MCF 10A (cell line): ENCODE results near the gene ZNF236. TPM values are rescaled to one million over a fixed set of nuclear protein-coding genes. Genes with fewer than 3 reads are reported as not detected.

Experiments used
- BruUV-seq: library from RNA; stranded (reverse); fragments of 400-500 nt; replicated peaks from 2 replicates; lab custom pipeline; 2021; lab: Mats Ljungman, UMichigan
- CTCF ChIA-PET: fragments of 300-600 bp; sonication (Branson Sonifier 250); formaldehyde crosslinking; extraction: SDS; loops from one replicate; lab custom pipeline; 2021; ENCODE audit warnings: antibody characterized with exemption, inconsistent platforms; lab: Yijun Ruan, JAX
- POLR2A ChIA-PET: fragments of 300-600, 350-650 bp; sonication (Branson Sonifier 250); formaldehyde crosslinking; extraction: SDS; loops from one replicate; lab custom pipeline; 2020; ENCODE audit warnings: antibody characterized with exemption, inconsistent platforms; lab: Yijun Ruan, JAX
- DNase-seq: peaks from one replicate; pipeline ENCODE4 v3.0.0-alpha.2; 2018; ENCODE audit not compliant: unreplicated experiment
- H3K27ac Mint-ChIP-seq: one replicate; pipeline ENCODE4 v1.8.0; 2022; ENCODE audit warnings: mild to moderate bottlenecking, low read depth, mixed read lengths; ENCODE audit not compliant: unreplicated experiment
- H3K27me3 Mint-ChIP-seq: one replicate; pipeline ENCODE4 v1.8.0; 2022; ENCODE audit warnings: mixed read lengths; ENCODE audit not compliant: insufficient read depth, unreplicated experiment
- H3K36me3 Mint-ChIP-seq: one replicate; pipeline ENCODE4 v1.8.0; 2022; ENCODE audit warnings: mild to moderate bottlenecking, moderate library complexity, mixed read lengths; ENCODE audit not compliant: insufficient read depth, unreplicated experiment
- H3K4me1 Mint-ChIP-seq: one replicate; pipeline ENCODE4 v1.8.0; 2022; ENCODE audit warnings: mixed read lengths; ENCODE audit not compliant: insufficient read depth, unreplicated experiment
- H3K4me3 Mint-ChIP-seq: one replicate; pipeline ENCODE4 v1.8.0; 2022; ENCODE audit warnings: mild to moderate bottlenecking, moderate library complexity, mixed read lengths; ENCODE audit not compliant: unreplicated experiment
- H3K9me3 Mint-ChIP-seq: one replicate; pipeline ENCODE4 v1.8.0; 2022; ENCODE audit warnings: mixed read lengths; ENCODE audit not compliant: unreplicated experiment
- intact Hi-C: fragments of 100-400 bp; cut with micrococcal nuclease; formaldehyde crosslinking; loops from 2 replicates; pipeline ENCODE4 v1.14.1; 2022
- total RNA-seq: library from RNA; stranded (reverse); gene quantifications from 2 replicates; pipeline ENCODE4 v1.2.3, GENCODE V29; 2022
- TF ChIP-seq, protein P1 (sequence below): fragments of 200-600 bp; IDR thresholded peaks from one replicate; pipeline ENCODE4 v1.8.0; 2022; ENCODE audit warnings: antibody characterized with exemption, mild to moderate bottlenecking; ENCODE audit not compliant: unreplicated experiment

The ZNF236 gene
- total RNA-seq, 1 experiment from 2014 or later = 15.3 TPM

DNA sequence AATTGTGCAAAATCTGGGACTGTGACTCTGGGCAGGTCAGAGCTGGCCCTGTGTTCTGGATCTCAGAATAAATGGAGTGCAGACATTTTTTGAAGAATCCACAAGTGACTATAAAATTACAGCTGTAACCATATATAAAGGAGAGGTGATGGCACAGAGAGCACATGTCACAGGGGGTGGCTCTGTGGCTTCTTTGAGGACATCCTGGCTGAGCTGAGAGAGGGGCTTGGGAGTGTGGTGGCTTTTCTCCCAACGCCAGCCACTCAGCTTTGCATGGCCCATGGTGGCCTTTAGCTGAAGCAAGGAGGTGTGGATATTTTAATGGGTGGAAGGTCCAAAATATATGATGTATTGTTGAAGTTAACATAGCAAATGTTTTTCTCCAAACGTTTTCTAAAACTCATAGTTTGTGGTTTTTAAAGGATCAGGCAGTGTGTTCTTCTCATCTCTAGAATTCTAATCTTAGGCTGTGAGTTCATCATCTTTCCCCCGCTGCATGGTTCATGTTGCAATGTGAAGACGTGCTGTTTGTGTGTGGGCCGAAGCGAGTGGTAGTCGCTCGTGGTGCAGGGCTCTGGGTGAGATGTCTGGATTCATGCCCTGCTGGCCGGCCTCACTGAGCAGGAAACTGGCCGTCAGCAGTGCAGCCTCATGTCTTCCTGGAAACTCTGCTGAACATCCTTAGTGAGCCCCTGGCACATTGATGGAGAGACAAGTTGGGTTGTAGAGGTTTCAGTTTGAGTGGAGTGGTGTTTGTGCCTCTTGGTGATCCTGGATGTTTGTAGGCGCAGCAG lies 109.9 kb downstream of the ZNF236 start:
- no peaks in the 10 kb centered on the region for H3K9me3 Mint-ChIP-seq
- no peak for DNase-seq
- no peak overlapping the region for H3K27ac Mint-ChIP-seq
- intact Hi-C loops = no loop called here
- H3K36me3 Mint-ChIP-seq = peaks cover 58% of the 10 kb centered on the region
- H3K4me1 Mint-ChIP-seq = no peaks in the 10 kb centered on the region
- BruUV-seq = no TSS peak
- no peaks in the 10 kb centered on the region for H3K27me3 Mint-ChIP-seq
- no peak overlapping the region for H3K4me3 Mint-ChIP-seq
- CTCF ChIA-PET = interaction anchor here (0.6 to 2.4 kb wide), 4 partner anchors 41 to 279 kb away, joined by 4 to 13 read pairs (median 9); no protein-coding TSS in a partner anchor
- TF ChIP-seq, protein P1, sequence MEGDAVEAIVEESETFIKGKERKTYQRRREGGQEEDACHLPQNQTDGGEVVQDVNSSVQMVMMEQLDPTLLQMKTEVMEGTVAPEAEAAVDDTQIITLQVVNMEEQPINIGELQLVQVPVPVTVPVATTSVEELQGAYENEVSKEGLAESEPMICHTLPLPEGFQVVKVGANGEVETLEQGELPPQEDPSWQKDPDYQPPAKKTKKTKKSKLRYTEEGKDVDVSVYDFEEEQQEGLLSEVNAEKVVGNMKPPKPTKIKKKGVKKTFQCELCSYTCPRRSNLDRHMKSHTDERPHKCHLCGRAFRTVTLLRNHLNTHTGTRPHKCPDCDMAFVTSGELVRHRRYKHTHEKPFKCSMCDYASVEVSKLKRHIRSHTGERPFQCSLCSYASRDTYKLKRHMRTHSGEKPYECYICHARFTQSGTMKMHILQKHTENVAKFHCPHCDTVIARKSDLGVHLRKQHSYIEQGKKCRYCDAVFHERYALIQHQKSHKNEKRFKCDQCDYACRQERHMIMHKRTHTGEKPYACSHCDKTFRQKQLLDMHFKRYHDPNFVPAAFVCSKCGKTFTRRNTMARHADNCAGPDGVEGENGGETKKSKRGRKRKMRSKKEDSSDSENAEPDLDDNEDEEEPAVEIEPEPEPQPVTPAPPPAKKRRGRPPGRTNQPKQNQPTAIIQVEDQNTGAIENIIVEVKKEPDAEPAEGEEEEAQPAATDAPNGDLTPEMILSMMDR = no peak
- POLR2A ChIA-PET = no interaction called here

DNA sequence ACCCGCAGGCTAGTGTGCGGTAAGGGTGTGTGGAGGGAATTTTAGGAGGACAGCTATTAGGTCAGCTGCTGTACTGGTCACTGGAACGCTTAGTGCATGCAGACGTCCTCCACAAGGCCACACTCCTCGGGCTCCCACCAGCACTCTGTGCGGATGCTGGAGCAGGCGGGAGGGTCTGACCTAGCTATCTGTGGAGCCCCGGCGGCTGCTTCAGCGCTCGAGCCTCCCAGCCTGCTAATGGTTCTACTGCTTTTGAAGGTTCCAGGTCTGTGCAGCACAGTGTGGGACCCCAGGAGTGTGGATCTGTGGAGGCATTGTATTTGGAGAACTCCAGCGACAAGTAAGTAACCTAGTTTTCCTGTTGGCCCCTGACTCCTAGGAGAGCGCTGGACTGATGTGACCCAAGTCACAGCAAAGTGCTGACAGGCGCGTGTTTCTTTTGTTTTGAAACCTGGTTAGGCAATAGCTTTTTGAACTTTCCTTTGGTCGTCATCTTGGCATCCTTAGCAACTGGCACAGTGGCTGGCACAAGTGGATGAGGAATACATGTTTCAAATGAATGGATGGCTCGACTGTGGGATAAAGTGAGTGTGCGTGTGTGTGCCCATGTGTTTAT lies 113.5 kb downstream of the ZNF236 start:
- BruUV-seq = no TSS peak
- Mint-ChIP-seq H3K4me3 (no peak overlapping the region), H3K27me3 (no peaks in the 10 kb centered on the region), H3K36me3 (peaks cover 50% of the 10 kb centered on the region), H3K4me1 (no peaks in the 10 kb centered on the region), H3K27ac (no peak overlapping the region), H3K9me3 (no peaks in the 10 kb centered on the region)
- TF ChIP-seq, protein P1 = no peak
- ChIA-PET CTCF (interaction anchor here (1.1 to 1.8 kb wide), 2 partner anchors 12 to 133 kb away, joined by 3 to 5 read pairs; no protein-coding TSS in a partner anchor), POLR2A (interaction anchor here (0.5 kb wide), 1 partner anchor 10 kb away, joined by 3 read pairs; no protein-coding TSS in a partner anchor)
- DNase-seq = no peak
- intact Hi-C loops = no loop called here

DNA sequence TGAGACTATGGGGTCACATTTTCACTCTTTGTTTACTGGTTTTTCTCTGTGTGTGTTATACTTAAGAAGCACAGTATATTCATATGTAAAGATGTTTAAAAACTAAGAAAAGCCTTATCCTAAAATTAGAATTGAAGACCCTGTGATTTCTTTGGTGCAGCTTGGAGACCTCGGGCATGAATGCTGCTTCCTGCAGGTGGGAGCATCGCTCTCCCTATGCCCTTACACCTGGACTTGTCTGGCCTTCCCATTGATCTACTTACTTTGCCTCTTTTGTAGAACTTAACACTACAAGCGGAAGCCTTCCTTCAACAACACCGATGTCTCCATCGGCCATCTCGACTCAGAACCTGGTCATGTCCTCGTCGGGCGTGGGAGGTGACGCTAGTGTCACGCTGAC lies 114.5 kb downstream of the ZNF236 start:
- TF ChIP-seq, protein P1 = no peak
- no peak for DNase-seq
- no peak overlapping the region for H3K27ac Mint-ChIP-seq
- no TSS peak for BruUV-seq
- ChIA-PET CTCF (interaction anchor here (1.1 to 1.8 kb wide), 2 partner anchors 13 to 134 kb away, joined by 3 to 5 read pairs; no protein-coding TSS in a partner anchor), POLR2A (no interaction called here)
- intact Hi-C loops = no loop called here
- H3K4me1 Mint-ChIP-seq = no peaks in the 10 kb centered on the region
- no peaks in the 10 kb centered on the region for H3K9me3 Mint-ChIP-seq
- no peaks in the 10 kb centered on the region for H3K27me3 Mint-ChIP-seq
- peaks cover 44% of the 10 kb centered on the region for H3K36me3 Mint-ChIP-seq
- H3K4me3 Mint-ChIP-seq = no peak overlapping the region

DNA sequence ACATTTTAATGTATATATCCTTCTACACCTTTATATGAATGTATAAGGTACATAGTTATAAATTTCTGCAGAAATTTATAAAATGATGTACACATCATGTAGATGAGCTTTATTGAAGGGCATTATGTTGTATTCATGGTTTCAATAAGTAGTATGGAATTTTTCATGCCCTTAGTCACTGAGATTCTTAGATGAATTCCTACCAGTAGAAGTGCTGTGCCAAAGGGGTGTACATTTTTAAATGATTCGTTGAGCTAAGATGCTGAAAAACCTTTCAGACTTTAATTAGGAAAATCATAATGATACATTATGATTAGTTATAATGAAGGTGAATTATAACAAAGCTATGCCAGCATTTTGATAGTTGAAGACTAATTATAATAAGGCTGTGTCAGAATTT lies 115.2 kb downstream of the ZNF236 start:
- Mint-ChIP-seq H3K36me3 (peaks cover 44% of the 10 kb centered on the region), H3K27ac (no peak overlapping the region), H3K4me3 (no peak overlapping the region), H3K27me3 (no peaks in the 10 kb centered on the region), H3K9me3 (no peaks in the 10 kb centered on the region), H3K4me1 (no peaks in the 10 kb centered on the region)
- ChIA-PET POLR2A (interaction anchor here (1.1 kb wide), 1 partner anchor 11 kb away, joined by 3 read pairs; no protein-coding TSS in a partner anchor), CTCF (interaction anchor here (0.6 kb wide), 1 partner anchor 16 kb away, joined by 3 read pairs; no protein-coding TSS in a partner anchor)
- BruUV-seq = no TSS peak
- intact Hi-C loops = no loop called here
- no peak for DNase-seq
- TF ChIP-seq, protein P1 = no peak
